ENCODE data around the gene ANGPT4. TPM values are rescaled to one million over a fixed set of nuclear protein-coding genes. Genes with fewer than 3 reads are reported as not detected.

Gene ANGPT4
- total and polyA plus RNA-seq, 10 donors, result 0.03 to 0.06 TPM; not detected in 8

DNA sequence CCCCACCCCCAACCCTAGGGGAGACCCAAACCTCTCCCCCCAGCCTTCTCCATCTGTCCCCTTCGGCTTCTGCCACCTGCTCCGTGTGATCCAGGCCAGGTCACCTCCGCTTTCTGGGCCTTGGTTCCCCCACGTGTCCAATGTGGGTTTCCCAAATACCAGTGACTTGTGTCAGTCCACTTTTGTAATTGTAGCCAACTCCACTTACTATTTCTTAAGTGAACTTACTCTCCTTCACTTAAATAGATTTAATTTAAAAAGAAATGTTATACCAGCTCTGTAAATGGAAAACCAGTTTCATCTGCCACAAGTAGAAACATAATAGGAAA, 92.6 kb downstream of the ANGPT4 start:
- intact Hi-C loops (cut with DNase I; ENCODE audit: low total_unique reads), result loop anchor here (5.0 kb wide), 1 partner anchor 389 kb away; no protein-coding TSS in a partner anchor

DNA sequence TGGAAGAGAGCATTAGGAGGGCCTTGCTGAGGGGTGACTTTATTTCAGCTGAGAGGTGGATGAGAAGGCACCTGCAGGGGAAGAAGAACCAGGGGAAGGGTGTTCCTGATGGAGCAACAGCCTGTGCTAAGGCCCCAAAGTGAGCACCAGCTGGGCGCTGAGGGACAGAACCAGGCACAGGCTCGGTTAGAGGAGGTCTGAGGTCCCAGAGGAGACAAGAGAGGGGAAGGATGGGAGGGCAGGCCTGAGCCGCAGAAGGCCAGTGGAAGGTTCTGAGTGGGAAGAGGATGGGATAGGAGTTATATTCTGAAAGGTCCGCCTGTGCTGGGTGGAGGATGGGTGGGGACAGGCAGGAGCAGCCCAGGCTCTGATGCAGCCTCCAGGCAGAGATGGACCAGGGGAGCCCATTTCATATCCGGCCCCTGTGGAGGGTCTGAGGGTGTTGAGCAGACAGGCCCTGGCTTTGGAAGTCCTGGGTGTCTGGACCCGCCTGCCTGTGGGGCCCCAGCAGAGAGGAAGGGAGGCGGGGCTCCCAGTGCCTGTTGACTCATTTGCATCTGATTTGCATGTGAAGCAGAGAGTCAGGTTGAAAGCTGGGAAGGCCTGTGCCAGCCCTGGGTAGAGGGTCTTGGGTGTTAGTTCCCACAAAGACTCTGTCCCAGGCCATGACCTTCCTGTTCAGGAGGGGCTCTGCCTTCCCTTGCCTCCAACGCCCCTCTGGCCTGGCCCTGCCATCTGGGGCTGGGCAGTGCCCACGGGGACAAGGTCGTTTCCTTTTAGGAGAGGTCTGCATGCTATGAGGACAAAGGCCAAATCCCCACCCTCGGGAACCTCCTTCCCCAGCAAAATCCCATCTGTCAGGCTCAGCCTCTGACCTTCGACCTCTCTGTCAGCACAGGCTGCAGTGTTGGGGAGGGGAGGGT, 93.2 kb downstream of the ANGPT4 start:
- Histone ChIP-seq H3K4me3 (no peak overlapping the region), H3K4me1 (peaks cover 0 to 6% (median 3%) of the 10 kb centered on the region in 6 donors), H3K27ac (no peak overlapping the region), H3K27me3 (replicated peaks in 1 of 7) (no peaks in the 10 kb centered on the region), H3K36me3 (no peaks in the 10 kb centered on the region), H3K9me3 (no peaks in the 10 kb centered on the region)
- no peak for DNase-seq
- WGBS, 5 donors, result 75 to 84% (median 79%) methylated on average over 12 of the region's 12 CpGs
- intact Hi-C loops (cut with DNase I; ENCODE audit: low total_unique reads), result loop anchor here (5.0 kb wide), 1 partner anchor 389 kb away; no protein-coding TSS in a partner anchor
- TF ChIP-seq POLR2A (IDR thresholded peaks at IDR 0.05) (no peak), POLR2AphosphoS5 (IDR thresholded peaks at IDR 0.05) (no peak)
- TF ChIP-seq, protein P1, sequence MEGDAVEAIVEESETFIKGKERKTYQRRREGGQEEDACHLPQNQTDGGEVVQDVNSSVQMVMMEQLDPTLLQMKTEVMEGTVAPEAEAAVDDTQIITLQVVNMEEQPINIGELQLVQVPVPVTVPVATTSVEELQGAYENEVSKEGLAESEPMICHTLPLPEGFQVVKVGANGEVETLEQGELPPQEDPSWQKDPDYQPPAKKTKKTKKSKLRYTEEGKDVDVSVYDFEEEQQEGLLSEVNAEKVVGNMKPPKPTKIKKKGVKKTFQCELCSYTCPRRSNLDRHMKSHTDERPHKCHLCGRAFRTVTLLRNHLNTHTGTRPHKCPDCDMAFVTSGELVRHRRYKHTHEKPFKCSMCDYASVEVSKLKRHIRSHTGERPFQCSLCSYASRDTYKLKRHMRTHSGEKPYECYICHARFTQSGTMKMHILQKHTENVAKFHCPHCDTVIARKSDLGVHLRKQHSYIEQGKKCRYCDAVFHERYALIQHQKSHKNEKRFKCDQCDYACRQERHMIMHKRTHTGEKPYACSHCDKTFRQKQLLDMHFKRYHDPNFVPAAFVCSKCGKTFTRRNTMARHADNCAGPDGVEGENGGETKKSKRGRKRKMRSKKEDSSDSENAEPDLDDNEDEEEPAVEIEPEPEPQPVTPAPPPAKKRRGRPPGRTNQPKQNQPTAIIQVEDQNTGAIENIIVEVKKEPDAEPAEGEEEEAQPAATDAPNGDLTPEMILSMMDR (IDR thresholded peaks at IDR 0.05 in 8 of 11, conservative IDR thresholded peaks at IDR 0.05 in 3 of 11), result no peak

More for the DNA sequence above, 92.6 kb downstream of the ANGPT4 start:
- whole genome bisulfite sequencing, 5 donors, result 87 to 98% (median 92%) methylated on average over 4 of the region's 4 CpGs
- Histone ChIP-seq H3K27ac (no peak overlapping the region), H3K36me3 (no peaks in the 10 kb centered on the region), H3K9me3 (no peaks in the 10 kb centered on the region), H3K4me3 (no peak overlapping the region), H3K27me3 (replicated peaks in 1 of 7) (no peaks in the 10 kb centered on the region), H3K4me1 (peaks cover 0 to 5% (median 3%) of the 10 kb centered on the region in 6 donors)
- no peak for DNase-seq
- TF ChIP-seq POLR2A (IDR thresholded peaks at IDR 0.05) (no peak), POLR2AphosphoS5 (IDR thresholded peaks at IDR 0.05) (no peak)
- TF ChIP-seq, protein P1 (IDR thresholded peaks at IDR 0.05 in 8 of 11, conservative IDR thresholded peaks at IDR 0.05 in 3 of 11), result no peak

DNA sequence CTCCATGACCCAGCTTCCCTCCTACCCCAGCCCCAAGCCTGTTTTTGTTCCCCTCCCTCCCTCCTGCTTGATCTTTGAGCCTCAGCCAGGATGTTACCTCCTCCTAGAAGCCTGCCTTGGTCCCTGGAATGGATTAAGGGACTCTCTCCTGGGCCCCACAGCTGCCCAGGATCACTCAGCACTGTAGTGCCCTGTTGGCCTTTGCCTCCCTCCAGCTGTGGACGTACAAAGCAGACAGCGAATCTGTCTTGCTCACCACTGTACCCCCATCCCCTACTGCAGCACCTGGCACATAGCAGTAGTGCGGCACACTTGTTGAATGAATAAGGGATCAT, 94.4 kb downstream of the ANGPT4 start:
- peaks cover 0 to 6% (median 3%) of the 10 kb centered on the region in 6 donors for H3K4me1 ChIP-seq
- H3K27ac ChIP-seq, result no peak overlapping the region
- H3K27me3 ChIP-seq (replicated peaks in 1 of 7), result no peaks in the 10 kb centered on the region
- TF ChIP-seq POLR2A (IDR thresholded peaks at IDR 0.05) (no peak), POLR2AphosphoS5 (IDR thresholded peaks at IDR 0.05) (no peak)
- TF ChIP-seq, protein P1 (IDR thresholded peaks at IDR 0.05 in 8 of 11, conservative IDR thresholded peaks at IDR 0.05 in 3 of 11), result no peak
- WGBS, 5 donors, result 83 to 96% (median 93%) methylated on average over 3 of the region's 3 CpGs
- intact Hi-C loops (cut with DNase I; ENCODE audit: low total_unique reads), result loop anchor here (5.0 kb wide), 1 partner anchor 391 kb away; no protein-coding TSS in a partner anchor
- H3K9me3 ChIP-seq, result no peaks in the 10 kb centered on the region
- DNase-seq, result no peak
- H3K4me3 ChIP-seq, result no peak overlapping the region
- no peaks in the 10 kb centered on the region for H3K36me3 ChIP-seq

DNA sequence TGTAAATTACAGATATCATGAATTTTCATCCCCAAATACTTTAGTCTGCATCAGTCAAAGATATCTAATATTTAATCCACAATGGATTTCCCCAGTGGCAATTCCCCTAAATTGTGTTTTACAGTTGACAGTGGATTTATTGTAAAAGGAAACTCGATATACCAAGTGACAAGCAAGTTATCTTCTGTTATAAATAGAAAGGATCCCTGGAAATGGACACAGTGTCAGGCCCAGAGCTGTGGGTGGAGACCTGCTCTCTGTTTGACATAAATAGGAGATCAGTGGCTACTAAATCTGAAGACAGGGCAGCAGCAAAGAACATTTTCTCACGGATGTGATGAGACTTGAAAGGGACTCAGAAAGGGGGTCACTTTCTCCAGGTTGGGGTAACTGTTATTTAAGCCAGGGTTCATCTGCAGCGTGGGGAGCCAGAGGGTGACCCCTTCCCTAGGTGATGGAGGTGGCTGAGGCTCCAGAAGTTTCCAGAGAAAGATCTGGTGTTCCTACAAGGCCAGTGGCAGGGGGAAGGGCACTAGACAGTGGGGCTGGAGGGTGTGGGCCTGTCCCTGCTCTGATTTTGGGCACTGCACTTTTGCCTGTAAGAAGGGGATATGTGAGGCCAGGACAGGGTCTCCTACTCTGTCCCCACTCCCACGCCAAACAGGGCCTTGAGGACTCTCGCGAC, 94.9 kb downstream of the ANGPT4 start:
- DNase-seq, result no peak
- Histone ChIP-seq H3K36me3 (no peaks in the 10 kb centered on the region), H3K27ac (no peak overlapping the region), H3K9me3 (no peaks in the 10 kb centered on the region), H3K27me3 (replicated peaks in 1 of 7) (peaks cover 0 to 2% (median 0%) of the 10 kb centered on the region in 7 donors), H3K4me1 (peaks cover 0 to 6% (median 3%) of the 10 kb centered on the region in 6 donors), H3K4me3 (no peak overlapping the region)
- intact Hi-C loops (cut with DNase I; ENCODE audit: low total_unique reads), result loop anchor here (5.0 kb wide), 1 partner anchor 391 kb away; no protein-coding TSS in a partner anchor
- 75 to 83% (median 76%) methylated on average over 6 of the region's 6 CpGs for WGBS, 5 donors
- no peak for TF ChIP-seq POLR2AphosphoS5 (IDR thresholded peaks at IDR 0.05)
- no peak for TF ChIP-seq POLR2A (IDR thresholded peaks at IDR 0.05)
- TF ChIP-seq, protein P1 (IDR thresholded peaks at IDR 0.05 in 8 of 11, conservative IDR thresholded peaks at IDR 0.05 in 3 of 11), result no peak

Data from spleen (tissue), 11 donors.